K562 (cell line): Measurements from ENCODE around the gene UBN2. TPM values are rescaled to one million over a fixed set of nuclear protein-coding genes. Genes with fewer than 3 reads are reported as not detected.

Experiments
- ATAC-seq: fragments of 200-7000 bp; cut with Tn5 transposase; 3 replicates; pipeline ENCODE4 v1.9.1; 2020; ENCODE audit warnings: moderate library complexity
- BruUV-seq: library from RNA; stranded (reverse); fragments of 400-500 nt; replicated peaks from 2 replicates; lab custom pipeline; 2021; lab: Mats Ljungman, UMichigan
- CTCF ChIA-PET: fragments of 300-600 bp; formaldehyde crosslinking; extraction: SDS; loops from one replicate; lab custom pipeline; 2021; ENCODE audit warnings: low intra/inter-chr PET ratio; lab: Yijun Ruan, JAX
- POLR2A ChIA-PET: fragments of 300-600, 350-650 bp; sonication (Branson Sonifier 250); formaldehyde crosslinking; extraction: SDS; loops from one replicate; lab custom pipeline; 2021; ENCODE audit warnings: antibody characterized with exemption, inconsistent platforms; lab: Yijun Ruan, JAX
- DNase-seq, 4 experiments: peaks; one replicate each; pipeline versions ENCODE4 v3.0.0 to v3.0.0-alpha.2; 2011 to 2018; ENCODE audit warnings: low spot score in 3 of 4, mixed read lengths in 3 of 4; ENCODE audit errors: extremely low read depth in 1 of 4
- FAIRE-seq: peaks from 2 replicates; lab custom pipeline; 2011; peaks lifted over from hg19 to GRCh38; lab: Jason Lieb, UNC
- H2AFZ ChIP-seq: 2 replicates; pipeline ENCODE4 v1.6.0; 2011; ENCODE audit warnings: low read depth, low read length, control low read depth, inconsistent platforms
- H3K27ac ChIP-seq: fragments of 200-600 bp; 3 replicates; pipeline ENCODE4 v1.8.0; 2011; ENCODE audit warnings: low read depth, mild to moderate bottlenecking, control low read depth, inconsistent platforms, low read length, moderate library complexity, mixed read lengths; ENCODE audit errors: extremely low read depth
- H3K27me3 ChIP-seq, 2 experiments: fragments of 300-600 bp in 1 of 2; 2 replicates in 1 of 2; 3 replicates in 1 of 2; pipeline versions ENCODE4 v1.6.0 to v1.8.0; 2011; ENCODE audit warnings: inconsistent platforms in 2 of 2, low read length in 2 of 2, mild to moderate bottlenecking in 1 of 2, mixed read lengths in 1 of 2, moderate library complexity in 1 of 2; ENCODE audit not compliant: control insufficient read depth in 2 of 2, insufficient read depth in 2 of 2
- H3K36me3 ChIP-seq: fragments of 300-600 bp; 3 replicates; pipeline ENCODE4 v1.8.0; 2011; ENCODE audit warnings: mild to moderate bottlenecking, low read length, inconsistent platforms; ENCODE audit not compliant: control insufficient read depth, insufficient read depth
- H3K4me1 ChIP-seq, 2 experiments: fragments of 200-600 bp in 1 of 2; replicated peaks in 1 of 2; 2 replicates in 1 of 2; 3 replicates in 1 of 2; pipeline versions ENCODE4 v1.5.1 to v1.8.0; 2011; ENCODE audit warnings: inconsistent platforms in 2 of 2, low read length in 2 of 2, mild to moderate bottlenecking in 1 of 2, mixed read lengths in 1 of 2, moderate library complexity in 1 of 2; ENCODE audit not compliant: control insufficient read depth in 2 of 2, insufficient read depth in 2 of 2
- H3K4me2 ChIP-seq: 2 replicates; pipeline ENCODE4 v1.6.1; 2011; ENCODE audit warnings: low read length, control low read depth, inconsistent platforms, mixed read lengths; ENCODE audit not compliant: insufficient read depth
- H3K4me3 ChIP-seq: fragments of 200-600 bp; sonication (generic), shearing (Covaris generic); 2 replicates; pipeline ENCODE4 v1.5.1; 2016; ENCODE audit warnings: control low read depth, inconsistent platforms
- H3K79me2 ChIP-seq: fragments of 200-600 bp; 3 replicates; pipeline ENCODE4 v1.8.0; 2011; ENCODE audit warnings: low read length, inconsistent platforms; ENCODE audit not compliant: control insufficient read depth, insufficient read depth
- H3K9ac ChIP-seq, 2 experiments: 2 replicates each; pipeline versions ENCODE4 v1.6.0 to v1.6.1; 2011; ENCODE audit warnings: low read depth in 2 of 2, low read length in 2 of 2, control low read depth in 1 of 2, inconsistent platforms in 1 of 2, mild to moderate bottlenecking in 1 of 2, mixed read lengths in 1 of 2; ENCODE audit not compliant: insufficient read depth in 1 of 2
- H3K9me1 ChIP-seq: one replicate; pipeline ENCODE4 v1.6.0; 2011; ENCODE audit warnings: inconsistent platforms, mild to moderate bottlenecking, low read length, moderate library complexity; ENCODE audit not compliant: control insufficient read depth, insufficient read depth
- H3K9me3 ChIP-seq: replicated peaks from 2 replicates; pipeline ENCODE4 v1.5.1; 2011; ENCODE audit warnings: low read depth, low read length, inconsistent platforms; ENCODE audit not compliant: control insufficient read depth, insufficient read depth
- H4K20me1 ChIP-seq: replicated peaks from 2 replicates; pipeline ENCODE4 v1.6.1; 2011; ENCODE audit warnings: low read length, inconsistent platforms, mixed read lengths; ENCODE audit not compliant: control insufficient read depth, insufficient read depth
- ARID1B ChIP-seq: fragments of 450-650 bp; IDR thresholded peaks from 2 replicates; pipeline ENCODE4 v1.6.1; 2016; ENCODE audit warnings: antibody characterized with exemption, mild to moderate bottlenecking, inconsistent platforms
- FOXA3 ChIP-seq, 2 experiments: fragments of 450-650 bp in 1 of 2; sonication (generic) in 1 of 2; formaldehyde crosslinking; IDR thresholded peaks in 1 of 2; conservative IDR thresholded peaks in 1 of 2; 2 replicates each; pipeline versions ENCODE4 v1.4.0 to v1.8.0; 2020 to 2022; ENCODE audit warnings: mild to moderate bottlenecking in 2 of 2, missing genetic modification reagents in 1 of 2
- ZBTB1 ChIP-seq: sonication (generic); formaldehyde crosslinking; IDR thresholded peaks from 2 replicates; pipeline ENCODE4 v1.8.1; 2023; ENCODE audit warnings: missing genetic modification reagents, low read depth, mild to moderate bottlenecking, borderline replicate concordance
- WGBS: fragments of 100-300 bp; shearing (Covaris generic); methylation state at CpG from one replicate; pipeline ENCODE4 v1.1.6; 2016; ENCODE audit warnings: low coverage, mixed read lengths; ENCODE audit not compliant: insufficient coverage; ENCODE audit errors: missing lambda C conversion rate; 5-methylcytosine and 5-hydroxymethylcytosine counted together
- in situ Hi-C: fragments of 300-500 bp; cut with MboI; formaldehyde crosslinking; loops from 4 replicates; pipeline ENCODE4 v1.15.0; 2018; ENCODE audit warnings: inconsistent platforms, mixed read lengths
- intact Hi-C: fragments of 100-400 bp; cut with micrococcal nuclease; formaldehyde crosslinking; loops from 2 replicates; pipeline ENCODE4 v1.14.2; 2022
- polyA plus RNA-seq, 8 experiments: library from polyadenylated mRNA; depleted of rRNA in 4 of 8; stranded (reverse) in 5 of 8; unstranded in 3 of 8; fragments of >200 nt; fragmentation: Nextera tagmentation in 2 of 8; fragmentation: Illumina TruSeq in 1 of 8; extraction: Ambion mirVana in 2 of 8; extraction: Trizol in 1 of 8; gene quantifications; 2 replicates each; pipeline versions ENCODE4 v1.2.1 to v1.2.3, GENCODE V29; 2011 to 2014; ENCODE audit warnings: inconsistent platforms in 1 of 8, missing spikeins in 1 of 8
- total RNA-seq, 7 experiments: library from RNA; depleted of rRNA in 6 of 7; stranded (reverse); fragments of >200 nt in 6 of 7; fragmentation: Illumina TruSeq in 2 of 7; extraction: Trizol in 2 of 7; gene quantifications; 2 replicates each; pipeline versions ENCODE4 v1.2.1 to v1.2.3, GENCODE V29; 2011 to 2021; ENCODE audit warnings: low replicate concordance in 1 of 7

UBN2 gene
- total and polyA plus RNA-seq, 9 of the 15 experiments (the other 6 are each of a cell fraction or from before 2014, with no cell fraction given): 1.2 to 19.5 (median 9.9) TPM

GRCh38 chr7:139294951-139295575 lies 64.0 kb downstream of the UBN2 start (continued):
- TF ChIP-seq ARID1B (no peak), FOXA3 (CRISPR knock-in tag; conservative IDR thresholded peaks at IDR 0.05 in 1 of 2, IDR thresholded peaks at IDR 0.05 in 1 of 2) (no peak)

- ATAC-seq (no peak), DNase-seq (no peak)
- intact Hi-C loops (no loop called here), in situ Hi-C loops (no loop called here)
- Histone ChIP-seq H3K9me3 (no peaks in the 10 kb centered on the region), H2AFZ (no peak overlapping the region), H3K4me1 (no peaks in the 10 kb centered on the region), H3K27me3 (no peaks in the 10 kb centered on the region), H3K79me2 (no peaks in the 10 kb centered on the region), H4K20me1 (no peaks in the 10 kb centered on the region)
- no TSS peak for BruUV-seq
- CTCF ChIA-PET: no interaction called here
- POLR2A ChIA-PET: no interaction called here
- no peak for TF ChIP-seq ZBTB1 (CRISPR knock-in tag)
- TF ChIP-seq, all 486 proteins: peak for 0
- 73% methylated on average over 6 of the region's 6 CpGs for WGBS
- Histone ChIP-seq H3K9ac (no peak overlapping the region), H3K27ac (no peak overlapping the region), H3K9me1 (no peaks in the 10 kb centered on the region), H3K4me3 (no peak overlapping the region), H3K4me2 (no peak overlapping the region), H3K36me3 (peaks cover 45% of the 10 kb centered on the region; the same call in 2 of the 3 replicates)
- FAIRE-seq: no peak
Measured at GRCh38 chr7:139297795-139298194, 66.8 kb downstream of the UBN2 start.
